Pons (tissue), 1 donor: ENCODE data around the gene C19orf25.
"Not testable (repeated sequence)": the region's sequence is repeated elsewhere in the genome, so short reads cannot be mapped to it uniquely, and the experiment has no call there.

Source experiments
- DNase-seq: peaks from one replicate; pipeline ENCODE4 v3.0.0-alpha.2; 2016; ENCODE audit warnings: low spot score

The C19orf25 gene

DNA sequence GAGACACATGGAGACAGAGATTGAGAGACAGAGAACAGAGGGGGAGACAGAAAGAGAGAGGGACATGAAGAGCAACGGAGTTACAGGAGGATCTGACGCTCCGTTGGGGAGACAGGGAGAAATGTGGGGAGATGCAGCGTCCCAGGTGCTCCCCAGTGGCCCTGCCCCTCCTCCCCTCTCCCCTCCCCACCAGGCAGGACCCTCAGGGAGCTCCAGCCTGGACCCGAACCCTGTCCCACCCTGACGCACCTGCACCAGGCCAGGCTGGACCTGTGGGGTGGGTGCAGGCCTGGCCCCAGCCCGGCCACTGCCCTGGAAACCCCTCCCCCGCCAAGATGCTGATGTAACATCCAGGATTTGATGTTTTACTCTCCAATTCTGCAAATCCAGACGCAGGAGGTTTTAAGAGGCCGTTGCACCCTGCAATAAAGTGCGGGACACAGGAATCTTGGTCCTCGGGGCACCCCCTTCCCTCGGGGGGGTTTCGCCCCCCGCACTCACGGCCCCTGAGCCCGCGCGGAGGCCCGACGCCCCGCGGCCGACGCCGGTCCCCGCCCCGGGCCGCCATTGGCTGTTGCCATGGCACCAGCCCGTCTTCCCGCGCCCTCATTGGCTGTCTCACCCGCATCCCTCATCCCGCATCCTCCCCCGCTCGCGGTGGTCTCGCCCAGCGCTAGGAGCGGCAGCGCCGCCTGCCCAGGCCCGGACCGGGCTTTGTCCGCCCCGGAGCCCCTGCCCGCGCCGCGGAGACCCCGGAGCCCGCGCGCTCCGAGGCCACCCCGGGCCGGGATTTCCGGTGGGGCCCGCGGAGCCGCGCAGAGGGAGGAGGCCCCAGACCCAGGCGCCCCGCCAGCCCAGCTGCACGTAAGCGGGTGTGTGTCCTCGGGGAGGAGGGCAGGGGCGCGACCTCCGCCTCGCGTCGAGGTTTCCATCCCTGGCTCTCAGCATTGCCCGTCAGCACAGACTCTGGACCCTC, 29.3 kb downstream of the C19orf25 start, which contains the start of gene APC2:
APC2 (plus strand) TSS at position 655 of the 976 bp plus-strand sequence. CDS start 2,881 bp downstream, outside the sequence.
- peak; percentile 74 for DNase-seq

GRCh38 chr19:1447944-1448343, 31.1 kb downstream of the C19orf25 start:
- no peak for DNase-seq

DNA sequence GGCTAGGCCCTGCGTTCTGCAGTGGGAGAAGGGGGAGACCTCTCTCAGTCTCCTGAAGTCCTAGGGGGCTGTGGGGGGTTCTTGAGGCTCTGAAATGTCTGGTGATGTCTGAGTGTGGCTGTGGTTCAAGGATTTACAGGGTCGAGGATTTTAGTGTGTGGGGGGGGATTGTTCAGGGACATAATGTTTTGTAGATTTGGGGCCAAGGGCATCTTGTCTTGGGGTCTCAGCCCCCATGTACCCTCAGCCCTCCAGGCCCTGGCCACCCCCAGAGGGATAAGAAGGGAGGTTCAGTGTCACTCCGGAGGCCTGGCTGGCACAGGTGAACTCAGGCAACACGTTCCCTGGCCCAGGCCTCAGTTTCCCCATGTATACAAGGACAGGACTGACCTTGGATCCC, 31.5 kb downstream of the C19orf25 start:
- no peak for DNase-seq

- no peak for DNase-seq
These were observed 32.1 kb downstream of the C19orf25 start for GRCh38 chr19:1446713-1447481.

- no peak for DNase-seq
These were observed 32.9 kb downstream of the C19orf25 start for GRCh38 chr19:1445932-1446712.

- peak; percentile 42 for DNase-seq
These were observed 33.7 kb downstream of the C19orf25 start for GRCh38 chr19:1445185-1445931.

- DNase-seq: no peak
These were observed 37.2 kb downstream of the C19orf25 start for GRCh38 chr19:1441677-1442438.

DNA sequence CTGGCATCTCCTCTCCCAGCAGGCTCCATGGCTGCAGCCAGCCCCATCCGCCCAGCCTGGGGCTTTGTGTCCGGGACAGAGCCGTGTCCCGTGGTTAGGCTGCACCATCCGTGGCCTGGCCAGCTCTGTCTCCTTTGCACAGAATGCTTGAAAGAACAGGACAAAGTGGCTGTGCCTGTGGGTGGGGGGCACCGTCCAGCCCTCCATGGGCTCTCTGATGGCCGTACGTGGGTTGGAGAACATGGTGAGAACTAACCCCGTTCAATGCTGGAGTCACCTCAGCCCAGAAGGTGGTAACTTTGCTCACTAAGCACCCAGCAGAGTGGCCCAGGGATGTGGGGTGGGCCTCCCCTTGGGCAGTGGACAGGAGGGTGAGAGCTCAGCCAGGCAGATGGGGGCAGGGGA, 38.0 kb downstream of the C19orf25 start:
- no peak for DNase-seq

DNA sequence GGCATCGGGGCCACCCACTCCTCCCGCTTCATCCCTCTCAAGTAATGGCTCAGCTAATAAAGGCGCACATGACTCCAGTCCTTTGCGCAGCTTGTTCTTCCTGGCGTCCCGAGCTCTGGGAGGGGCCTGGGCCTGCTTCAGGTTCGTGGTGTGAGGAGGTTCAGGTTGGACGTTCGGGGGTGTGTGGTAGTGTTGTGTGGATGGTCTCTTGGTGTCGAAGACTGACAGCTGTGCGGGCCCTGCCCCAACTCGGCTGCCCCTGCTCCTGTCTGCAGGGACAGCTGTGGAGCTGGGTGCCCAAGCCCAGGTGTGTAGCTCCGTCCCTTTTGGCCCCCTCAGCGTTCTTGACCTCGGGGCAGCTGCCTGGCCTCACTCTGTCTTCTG, 38.6 kb downstream of the C19orf25 start:
- DNase-seq: no peak

DNA sequence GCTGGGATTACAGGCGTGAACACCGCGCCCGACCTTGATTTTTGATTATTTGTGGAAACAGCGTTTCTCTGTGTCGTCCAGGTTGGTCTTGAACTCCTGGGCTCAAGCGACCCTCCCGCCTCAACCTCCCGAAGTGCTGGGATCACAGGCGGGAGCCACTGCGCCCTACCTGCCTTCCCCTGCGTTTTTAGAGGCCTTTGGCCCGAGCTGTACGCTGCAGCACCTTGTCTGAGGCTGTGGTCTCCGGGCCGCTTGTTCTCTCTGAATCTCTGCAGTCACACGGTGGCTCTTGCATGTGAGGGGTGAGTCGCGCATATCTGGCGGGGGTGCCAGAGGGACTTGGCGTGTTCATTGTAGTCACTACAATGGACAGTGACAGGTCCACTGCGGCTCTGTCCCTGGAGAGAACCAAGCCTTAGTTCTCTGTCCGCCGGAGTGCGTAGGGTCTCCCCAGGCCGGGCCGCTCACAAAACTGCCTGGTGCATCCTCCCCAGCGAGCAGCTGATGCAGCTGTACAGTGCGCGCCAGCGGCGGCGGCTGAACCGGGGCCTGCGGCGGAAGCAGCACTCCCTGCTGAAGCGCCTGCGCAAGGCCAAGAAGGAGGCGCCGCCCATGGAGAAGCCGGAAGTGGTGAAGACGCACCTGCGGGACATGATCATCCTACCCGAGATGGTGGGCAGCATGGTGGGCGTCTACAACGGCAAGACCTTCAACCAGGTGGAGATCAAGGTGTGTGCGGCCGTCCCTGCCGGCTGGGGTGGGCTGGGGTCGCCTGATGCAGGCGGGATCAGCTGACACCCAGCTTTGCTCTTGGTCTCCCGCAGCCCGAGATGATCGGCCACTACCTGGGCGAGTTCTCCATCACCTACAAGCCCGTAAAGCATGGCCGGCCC, 39.2 kb downstream of the C19orf25 start:
- not testable (repeated sequence) for DNase-seq

GRCh38 chr19:1438933-1439354, 40.1 kb downstream of the C19orf25 start:
- no peak for DNase-seq

- DNase-seq: peak; percentile 88
These were observed 40.7 kb downstream of the C19orf25 start, which contains the start of gene RPS15 for GRCh38 chr19:1438035-1438932. Gene RPS15 (plus strand): TSS chr19:1438396. CDS start chr19:1438426, 30 bp downstream.

DNA sequence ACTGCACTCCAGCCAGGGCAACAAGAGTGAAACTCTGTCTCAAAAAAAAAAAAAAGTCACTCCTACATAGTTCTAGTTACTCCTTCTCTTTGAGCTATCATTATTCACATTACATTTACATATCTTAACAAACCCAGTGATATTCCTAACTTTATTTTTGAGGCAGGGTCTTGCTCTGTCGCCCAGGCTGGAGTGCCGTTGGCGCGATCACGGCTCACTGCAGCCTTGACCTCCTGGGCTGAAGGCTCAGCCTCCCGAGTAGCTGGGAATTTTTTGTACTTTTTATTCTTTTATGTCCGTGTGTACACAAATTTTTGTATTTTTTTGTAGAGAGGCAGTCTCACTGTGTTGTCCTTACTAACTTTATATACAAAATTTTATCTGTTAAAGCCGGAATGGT, 41.4 kb downstream of the C19orf25 start:
- DNase-seq: no peak

DNA sequence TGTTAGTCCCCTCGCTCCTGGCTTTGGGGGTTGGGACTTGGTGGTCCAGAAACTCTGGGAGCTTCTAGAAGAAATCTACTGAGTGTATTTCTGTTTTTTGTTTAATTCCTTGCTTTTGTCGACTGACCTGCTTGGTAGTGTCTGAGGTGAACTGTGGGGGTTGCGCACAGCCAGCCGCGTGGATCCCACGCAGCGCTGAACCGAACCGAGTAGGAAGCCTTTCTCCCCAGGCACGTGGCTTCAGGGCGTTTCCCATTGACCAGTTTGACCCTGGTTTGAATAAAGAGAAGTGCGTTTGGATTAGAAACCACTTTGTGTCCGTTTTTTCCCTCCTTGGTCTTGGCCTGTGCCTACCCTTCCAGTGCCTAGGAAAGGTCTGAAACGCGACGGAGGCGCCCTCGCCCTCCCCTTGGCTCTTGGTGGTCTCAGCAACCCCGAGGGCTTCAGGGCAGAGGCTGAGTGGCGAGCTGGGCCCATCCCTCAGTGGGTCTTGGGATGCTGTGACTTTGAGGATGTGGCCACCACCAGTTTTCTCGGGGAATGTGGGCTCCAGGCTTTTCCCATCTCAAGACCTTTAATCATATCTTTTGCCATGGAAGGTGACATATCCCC, 43.5 kb downstream of the C19orf25 start:
- no peak for DNase-seq

DNA sequence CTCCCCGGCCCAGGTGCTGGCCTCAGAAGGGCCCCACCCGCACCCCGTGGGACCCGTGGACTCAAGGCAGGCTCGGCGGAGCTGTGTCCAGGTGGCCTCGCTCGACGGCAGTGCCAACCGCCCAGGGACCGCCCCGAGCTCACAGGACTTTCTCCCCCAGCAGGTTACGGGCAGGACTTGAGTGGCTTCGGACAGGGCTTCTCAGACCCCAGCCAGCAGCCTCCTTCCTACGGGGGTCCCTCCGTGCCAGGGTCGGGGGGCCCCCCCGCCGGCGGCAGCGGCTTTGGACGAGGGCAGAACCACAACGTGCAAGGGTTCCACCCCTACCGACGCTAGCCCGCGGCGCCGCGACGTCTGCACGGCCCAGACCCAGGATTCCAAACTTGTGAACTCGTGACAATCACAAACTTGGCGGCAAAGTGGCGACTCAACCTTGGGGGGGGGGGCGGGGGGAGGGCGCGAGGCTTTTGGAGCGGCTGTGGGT, 44.4 kb downstream of the C19orf25 start:
- DNase-seq: no peak

- no peak for DNase-seq
These were observed 45.0 kb downstream of the C19orf25 start for GRCh38 chr19:1434040-1434366.

DNA sequence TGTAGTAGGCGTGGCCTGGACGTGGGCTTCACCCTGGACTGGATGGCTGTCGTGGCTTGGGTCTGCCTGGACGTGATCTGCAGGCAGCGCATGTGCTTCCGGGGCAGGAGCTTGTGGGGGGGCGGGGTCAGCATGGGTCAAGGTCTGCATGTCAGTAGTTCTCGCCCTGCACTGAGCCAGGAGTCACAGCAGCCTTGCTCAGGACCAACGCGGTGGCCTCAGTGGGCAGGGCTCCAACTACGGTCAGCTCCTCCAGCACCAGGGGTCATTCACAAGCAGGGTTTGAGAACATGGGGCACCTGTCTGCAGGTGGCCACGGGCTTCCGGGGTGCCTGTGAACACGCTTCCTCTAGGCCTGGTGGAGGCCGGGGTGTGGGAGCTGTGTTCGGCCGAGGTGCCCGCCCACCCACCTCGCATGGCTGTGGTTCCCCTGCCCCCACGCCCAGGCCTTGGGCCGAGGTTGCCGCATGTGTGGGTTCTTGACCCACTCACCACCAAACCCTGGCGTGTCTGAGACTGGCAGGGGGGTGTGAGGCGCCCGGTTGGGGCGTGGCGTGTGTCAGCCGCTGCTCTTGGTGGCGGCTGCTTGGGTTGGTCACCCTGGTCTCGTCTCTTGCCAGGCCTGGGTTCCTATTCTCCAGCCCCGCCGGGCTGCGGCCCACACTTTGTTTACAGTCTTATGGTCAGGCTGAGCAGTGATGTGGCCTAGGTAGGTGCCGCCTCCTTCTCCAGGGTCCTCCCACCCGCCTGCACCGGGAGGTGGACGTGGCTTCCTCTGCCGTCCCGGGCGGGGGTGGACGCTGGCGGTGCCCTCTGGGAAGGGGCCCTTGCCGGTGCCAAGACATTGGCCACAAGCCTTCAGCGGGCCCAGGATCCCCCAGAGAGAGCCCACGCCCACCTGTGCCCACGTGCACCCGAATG, 45.6 kb downstream of the C19orf25 start:
- DNase-seq: no peak
